ENCODE data around the gene ACVR1.

DNA sequence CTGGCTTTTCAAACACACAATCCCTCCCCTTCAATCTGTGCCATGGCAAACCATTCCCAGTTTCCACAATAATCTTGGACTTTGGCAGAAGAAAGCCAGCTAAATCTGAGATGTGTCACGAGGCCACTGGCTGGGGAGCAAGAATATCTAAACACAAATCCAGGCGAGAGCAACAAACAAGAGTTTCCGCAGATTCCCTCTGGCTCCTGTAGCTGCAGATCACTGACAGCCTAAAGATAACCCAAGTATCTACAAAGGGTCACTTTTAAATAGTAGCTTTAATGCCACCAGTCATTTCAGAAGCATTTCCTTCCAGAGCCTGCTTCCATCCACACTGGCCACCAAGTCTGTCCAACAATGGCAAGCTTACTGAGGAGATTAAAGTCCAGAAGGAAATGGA lies 86.9 kb downstream of the ACVR1 start:
- TF ChIP-seq NANOG (IDR thresholded peaks at IDR 0.05; ENCODE audit: borderline replicate concordance) = no peak
- TF ChIP-seq, protein P1, sequence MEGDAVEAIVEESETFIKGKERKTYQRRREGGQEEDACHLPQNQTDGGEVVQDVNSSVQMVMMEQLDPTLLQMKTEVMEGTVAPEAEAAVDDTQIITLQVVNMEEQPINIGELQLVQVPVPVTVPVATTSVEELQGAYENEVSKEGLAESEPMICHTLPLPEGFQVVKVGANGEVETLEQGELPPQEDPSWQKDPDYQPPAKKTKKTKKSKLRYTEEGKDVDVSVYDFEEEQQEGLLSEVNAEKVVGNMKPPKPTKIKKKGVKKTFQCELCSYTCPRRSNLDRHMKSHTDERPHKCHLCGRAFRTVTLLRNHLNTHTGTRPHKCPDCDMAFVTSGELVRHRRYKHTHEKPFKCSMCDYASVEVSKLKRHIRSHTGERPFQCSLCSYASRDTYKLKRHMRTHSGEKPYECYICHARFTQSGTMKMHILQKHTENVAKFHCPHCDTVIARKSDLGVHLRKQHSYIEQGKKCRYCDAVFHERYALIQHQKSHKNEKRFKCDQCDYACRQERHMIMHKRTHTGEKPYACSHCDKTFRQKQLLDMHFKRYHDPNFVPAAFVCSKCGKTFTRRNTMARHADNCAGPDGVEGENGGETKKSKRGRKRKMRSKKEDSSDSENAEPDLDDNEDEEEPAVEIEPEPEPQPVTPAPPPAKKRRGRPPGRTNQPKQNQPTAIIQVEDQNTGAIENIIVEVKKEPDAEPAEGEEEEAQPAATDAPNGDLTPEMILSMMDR (conservative IDR thresholded peaks at IDR 0.05; ENCODE audit: low read depth in 2 of 2) = no peak
- TF ChIP-seq, protein P2, sequence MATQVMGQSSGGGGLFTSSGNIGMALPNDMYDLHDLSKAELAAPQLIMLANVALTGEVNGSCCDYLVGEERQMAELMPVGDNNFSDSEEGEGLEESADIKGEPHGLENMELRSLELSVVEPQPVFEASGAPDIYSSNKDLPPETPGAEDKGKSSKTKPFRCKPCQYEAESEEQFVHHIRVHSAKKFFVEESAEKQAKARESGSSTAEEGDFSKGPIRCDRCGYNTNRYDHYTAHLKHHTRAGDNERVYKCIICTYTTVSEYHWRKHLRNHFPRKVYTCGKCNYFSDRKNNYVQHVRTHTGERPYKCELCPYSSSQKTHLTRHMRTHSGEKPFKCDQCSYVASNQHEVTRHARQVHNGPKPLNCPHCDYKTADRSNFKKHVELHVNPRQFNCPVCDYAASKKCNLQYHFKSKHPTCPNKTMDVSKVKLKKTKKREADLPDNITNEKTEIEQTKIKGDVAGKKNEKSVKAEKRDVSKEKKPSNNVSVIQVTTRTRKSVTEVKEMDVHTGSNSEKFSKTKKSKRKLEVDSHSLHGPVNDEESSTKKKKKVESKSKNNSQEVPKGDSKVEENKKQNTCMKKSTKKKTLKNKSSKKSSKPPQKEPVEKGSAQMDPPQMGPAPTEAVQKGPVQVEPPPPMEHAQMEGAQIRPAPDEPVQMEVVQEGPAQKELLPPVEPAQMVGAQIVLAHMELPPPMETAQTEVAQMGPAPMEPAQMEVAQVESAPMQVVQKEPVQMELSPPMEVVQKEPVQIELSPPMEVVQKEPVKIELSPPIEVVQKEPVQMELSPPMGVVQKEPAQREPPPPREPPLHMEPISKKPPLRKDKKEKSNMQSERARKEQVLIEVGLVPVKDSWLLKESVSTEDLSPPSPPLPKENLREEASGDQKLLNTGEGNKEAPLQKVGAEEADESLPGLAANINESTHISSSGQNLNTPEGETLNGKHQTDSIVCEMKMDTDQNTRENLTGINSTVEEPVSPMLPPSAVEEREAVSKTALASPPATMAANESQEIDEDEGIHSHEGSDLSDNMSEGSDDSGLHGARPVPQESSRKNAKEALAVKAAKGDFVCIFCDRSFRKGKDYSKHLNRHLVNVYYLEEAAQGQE (IDR thresholded peaks at IDR 0.05; ENCODE audit: unreplicated experiment) = no peak
- TF ChIP-seq EZH2 (IDR thresholded peaks at IDR 0.05; ENCODE audit: low read depth, unreplicated experiment) = no peak
- TF ChIP-seq EZH2phosphoT487 (IDR thresholded peaks at IDR 0.05; ENCODE audit: unreplicated experiment) = no peak
- TF ChIP-seq, protein P3, sequence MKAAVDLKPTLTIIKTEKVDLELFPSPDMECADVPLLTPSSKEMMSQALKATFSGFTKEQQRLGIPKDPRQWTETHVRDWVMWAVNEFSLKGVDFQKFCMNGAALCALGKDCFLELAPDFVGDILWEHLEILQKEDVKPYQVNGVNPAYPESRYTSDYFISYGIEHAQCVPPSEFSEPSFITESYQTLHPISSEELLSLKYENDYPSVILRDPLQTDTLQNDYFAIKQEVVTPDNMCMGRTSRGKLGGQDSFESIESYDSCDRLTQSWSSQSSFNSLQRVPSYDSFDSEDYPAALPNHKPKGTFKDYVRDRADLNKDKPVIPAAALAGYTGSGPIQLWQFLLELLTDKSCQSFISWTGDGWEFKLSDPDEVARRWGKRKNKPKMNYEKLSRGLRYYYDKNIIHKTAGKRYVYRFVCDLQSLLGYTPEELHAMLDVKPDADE (IDR thresholded peaks at IDR 0.05) = no peak
- no peak for TF ChIP-seq ZNF114 (CRISPR knock-in tag; IDR thresholded peaks at IDR 0.05)
- TF ChIP-seq POLR2AphosphoS5 (IDR thresholded peaks at IDR 0.05; ENCODE audit: low read depth) = no peak

Measured in GM23338 (cell line).